Right lung (tissue), 5 donors: ENCODE results near the gene COL13A1. TPM values are rescaled to one million over a fixed set of nuclear protein-coding genes. Genes with fewer than 3 reads are reported as not detected.

ENCODE experiments used
- DNase-seq, 2 donors: peaks; one replicate each; pipeline ENCODE4 v3.0.0-alpha.2; 2013
- polyA plus RNA-seq, 5 donors: library from polyadenylated mRNA; unstranded; fragments of 120-200 nt; gene quantifications; one replicate each; pipeline versions ENCODE4 v1.2.1 to v1.2.3, GENCODE V29; 2013; ENCODE audit warnings: inconsistent platforms in 1 of 5, low replicate concordance in 1 of 5; ENCODE audit not compliant: insufficient read length in 5 of 5, insufficient read depth in 1 of 5

COL13A1 gene
- polyA plus RNA-seq, 5 donors: 46.8 to 71.2 (median 53.4) TPM

- no peak for DNase-seq
These were observed 44.0 kb downstream of the COL13A1 start for GRCh38 chr10:69845574-69846292.

- DNase-seq: no peak
These were observed 44.7 kb downstream of the COL13A1 start for GRCh38 chr10:69846293-69846921.

- no peak for DNase-seq
These were observed 45.8 kb downstream of the COL13A1 start for GRCh38 chr10:69847458-69847857.

- no peak for DNase-seq
These were observed 46.2 kb downstream of the COL13A1 start for GRCh38 chr10:69847883-69848282.

- DNase-seq: no peak
These were observed 46.7 kb downstream of the COL13A1 start for GRCh38 chr10:69848454-69848853.

- no peak for DNase-seq
These were observed 48.1 kb downstream of the COL13A1 start for GRCh38 chr10:69849825-69850224.

- DNase-seq: no peak
These were observed 48.7 kb downstream of the COL13A1 start for GRCh38 chr10:69850440-69850839.

GRCh38 chr10:69851306-69851705, 49.6 kb downstream of the COL13A1 start:
- no peak for DNase-seq

GRCh38 chr10:69853064-69853463, 51.4 kb downstream of the COL13A1 start:
- no peak for DNase-seq

- no peak for DNase-seq
These were observed 53.0 kb downstream of the COL13A1 start for GRCh38 chr10:69854511-69855345.

GRCh38 chr10:69855346-69856111, 53.8 kb downstream of the COL13A1 start:
- DNase-seq: no peak

GRCh38 chr10:69856601-69857166, 55.0 kb downstream of the COL13A1 start:
- DNase-seq: no peak

GRCh38 chr10:69858201-69858600, 56.5 kb downstream of the COL13A1 start:
- DNase-seq: no peak

GRCh38 chr10:69860271-69860670, 58.6 kb downstream of the COL13A1 start:
- no peak for DNase-seq

GRCh38 chr10:69861251-69862240, 59.8 kb downstream of the COL13A1 start:
- DNase-seq: no peak

- no peak for DNase-seq
These were observed 61.3 kb downstream of the COL13A1 start for GRCh38 chr10:69862882-69863530.

- no peak for DNase-seq
These were observed 61.9 kb downstream of the COL13A1 start for GRCh38 chr10:69863580-69863979.

GRCh38 chr10:69864321-69864720, 62.6 kb downstream of the COL13A1 start:
- no peak for DNase-seq

- DNase-seq: no peak
These were observed 63.7 kb downstream of the COL13A1 start for GRCh38 chr10:69865450-69865849.

- no peak for DNase-seq
These were observed 64.6 kb downstream of the COL13A1 start for GRCh38 chr10:69866246-69866687.
